Renal cortical epithelial cell (primary cell): Measurements from ENCODE around the gene MSI2. TPM values are rescaled to one million over a fixed set of nuclear protein-coding genes. Genes with fewer than 3 reads are reported as not detected.

ENCODE experiments used
- DNase-seq: peaks from one replicate; pipeline ENCODE4 v3.0.0-alpha.2; 2011; ENCODE audit warnings: low read depth
- total RNA-seq: library from RNA; depleted of rRNA; stranded (reverse); fragments of >200 nt; gene quantifications from 2 replicates; pipeline ENCODE4 v1.2.3, GENCODE V29; 2014

MSI2 gene
- total RNA-seq, 1 donor from 2014 or later, result 90.2 TPM

DNA sequence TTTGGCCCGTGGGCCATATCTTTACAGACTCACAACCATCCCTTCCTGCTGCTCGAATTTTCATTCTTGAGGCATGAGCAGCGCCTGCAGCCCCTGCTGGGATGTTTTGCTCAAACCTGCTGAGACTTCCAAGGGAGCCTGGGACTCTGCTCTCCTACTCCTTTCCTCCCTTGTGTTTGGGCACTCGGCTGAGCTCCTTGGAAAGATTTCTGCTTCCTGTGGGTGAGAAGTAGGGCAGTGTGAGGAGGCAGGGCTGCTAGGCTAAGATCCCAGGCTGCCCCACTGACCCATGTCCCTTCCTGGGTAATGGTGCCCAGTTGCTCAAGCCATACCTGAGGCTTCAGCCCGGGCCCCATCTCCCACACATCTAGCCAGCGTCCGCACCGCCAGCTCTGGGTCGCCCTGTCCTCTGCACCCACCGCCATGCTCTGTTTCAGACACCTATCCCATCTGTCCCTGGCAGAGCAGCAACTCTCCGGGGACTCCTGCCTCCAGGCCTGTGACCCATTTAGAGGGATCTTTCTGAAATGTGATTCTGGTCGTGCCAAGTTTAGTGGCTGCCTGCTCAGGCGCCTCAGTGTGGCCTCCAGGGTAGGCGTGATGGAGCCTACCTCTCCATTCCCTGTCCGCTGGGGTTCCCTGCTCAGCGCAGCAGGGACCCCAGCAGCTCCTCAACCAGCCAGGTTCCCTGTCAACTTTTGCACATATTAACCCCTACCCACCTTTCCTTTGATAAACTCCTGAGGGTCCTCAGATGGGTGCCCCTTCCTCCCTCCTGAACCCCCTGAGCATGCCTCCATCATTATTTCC, 298.7 kb downstream of the MSI2 start:
- DNase-seq, result no peak

DNA sequence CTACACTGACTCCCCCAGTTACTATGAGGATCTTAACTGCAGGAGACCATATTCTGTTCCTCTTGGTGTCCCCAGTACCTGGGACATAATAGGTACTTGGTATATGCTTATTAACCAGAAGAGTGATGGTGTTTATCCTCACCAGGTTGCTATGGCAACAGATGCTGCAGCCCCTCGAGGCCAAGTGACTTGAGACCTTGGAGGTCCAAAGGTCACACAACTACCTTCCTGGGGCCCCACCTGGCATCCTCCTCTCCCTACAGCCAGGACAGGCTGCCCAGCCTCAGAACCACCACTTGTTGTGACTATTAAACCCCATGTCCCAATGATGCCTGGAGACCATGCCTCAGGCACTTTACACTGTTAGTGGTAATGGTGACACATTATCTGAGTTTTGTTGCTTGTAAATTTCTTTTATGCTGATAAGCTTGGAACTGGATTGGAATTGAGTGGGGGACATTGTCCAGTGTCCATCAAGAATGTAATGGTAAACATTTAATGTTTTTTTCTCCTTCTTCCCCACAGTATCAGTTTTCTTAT, 299.4 kb downstream of the MSI2 start:
- DNase-seq, result no peak

DNA sequence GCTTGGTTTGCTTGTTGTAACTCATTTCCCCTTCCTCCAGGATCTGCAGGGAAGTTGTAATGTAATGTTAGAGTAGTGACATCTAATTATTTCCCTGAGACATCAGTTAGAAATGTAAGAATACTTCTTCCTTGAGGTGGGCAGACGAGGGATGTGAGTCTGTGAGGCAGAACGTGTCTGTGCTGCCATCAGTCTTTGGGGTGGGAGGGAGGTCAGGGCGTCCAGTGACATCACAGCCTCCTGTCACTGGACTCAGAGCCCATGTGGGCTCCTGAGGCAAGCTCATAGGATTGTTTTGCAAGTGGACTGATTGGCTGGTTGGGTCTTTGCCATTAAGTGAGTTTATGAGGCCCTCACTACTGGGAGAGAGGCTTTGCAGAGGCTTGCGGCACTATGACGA, 300.0 kb downstream of the MSI2 start:
- DNase-seq, result no peak

DNA sequence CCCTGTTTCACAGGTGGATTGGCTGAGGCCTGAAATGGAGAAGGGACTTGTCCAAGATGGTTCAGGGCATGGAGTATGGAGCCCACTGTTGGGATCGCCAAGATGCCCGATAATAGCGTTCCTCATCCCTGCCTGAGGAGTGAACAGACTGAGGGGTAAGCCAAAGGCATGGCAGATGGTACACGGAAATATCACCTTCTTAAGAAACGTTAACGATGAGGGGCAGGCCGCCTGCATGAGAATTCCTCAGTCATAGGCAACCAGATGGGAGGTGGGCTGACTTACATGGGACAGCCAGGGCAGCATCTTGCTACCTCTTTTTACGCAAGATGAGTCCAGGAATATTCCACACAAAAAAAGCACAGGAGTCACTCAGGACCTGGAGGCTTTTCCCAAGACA, 300.7 kb downstream of the MSI2 start:
- no peak for DNase-seq

DNA sequence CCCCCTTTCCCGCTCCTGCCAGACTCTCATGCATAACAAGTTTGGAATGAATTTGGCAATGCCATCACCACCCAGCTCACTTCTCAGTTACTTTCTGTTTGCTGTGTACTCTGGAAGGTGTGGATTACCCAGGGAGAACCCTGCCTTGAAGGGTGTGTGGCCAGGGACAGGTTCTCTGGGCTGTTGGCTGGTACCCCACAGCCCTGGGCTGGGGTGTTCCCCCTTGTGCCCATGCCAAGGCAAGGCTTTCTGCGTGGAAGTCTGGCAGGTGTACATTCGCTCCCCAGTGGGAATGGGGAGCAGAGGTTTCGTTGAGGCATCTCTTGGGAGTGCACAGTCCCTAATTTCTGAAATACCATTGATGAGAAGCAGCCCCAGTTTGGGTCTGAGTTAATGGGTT, 301.1 kb downstream of the MSI2 start:
- no peak for DNase-seq

DNA sequence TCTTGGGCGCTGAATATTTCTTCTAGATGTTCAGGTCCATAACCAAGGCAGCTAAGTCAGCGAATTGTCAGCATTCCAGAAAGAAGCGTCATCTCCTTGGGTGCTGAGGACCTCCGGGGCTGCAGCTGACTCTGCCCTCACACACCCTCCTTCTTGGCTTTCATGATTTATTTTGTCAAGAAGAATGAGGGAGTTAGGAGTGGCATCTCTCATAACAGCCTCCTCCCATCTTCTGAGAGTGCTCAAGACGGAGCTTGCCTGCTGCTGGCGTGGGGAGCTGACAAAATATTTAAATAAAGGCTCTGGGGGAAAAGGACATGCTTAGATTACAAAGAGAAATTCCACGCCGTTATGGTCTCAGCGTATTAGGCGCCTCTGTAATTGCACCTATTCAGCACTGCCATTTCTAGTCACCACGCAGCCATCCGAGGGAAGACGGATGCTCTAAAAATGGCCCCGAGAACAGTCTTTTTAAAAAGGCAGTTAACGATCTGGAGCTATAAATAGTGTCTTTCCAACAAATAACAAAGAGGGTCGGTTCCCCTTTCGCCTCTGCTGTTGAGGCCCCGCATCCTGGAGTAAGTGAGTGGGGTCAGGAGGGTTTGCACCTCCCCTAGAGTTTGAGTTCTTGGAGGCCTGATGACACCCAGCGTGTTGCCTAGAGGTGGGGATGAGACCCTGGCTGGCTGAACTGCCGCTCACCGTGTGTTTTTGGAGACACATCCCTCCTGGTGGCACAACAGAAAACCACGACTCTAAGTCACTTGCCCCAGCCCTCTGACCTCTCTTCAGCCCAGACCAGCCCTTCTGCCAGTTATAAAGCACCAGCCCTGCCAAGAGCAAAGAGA, 301.7 kb downstream of the MSI2 start:
- DNase-seq, result peak; percentile 88

DNA sequence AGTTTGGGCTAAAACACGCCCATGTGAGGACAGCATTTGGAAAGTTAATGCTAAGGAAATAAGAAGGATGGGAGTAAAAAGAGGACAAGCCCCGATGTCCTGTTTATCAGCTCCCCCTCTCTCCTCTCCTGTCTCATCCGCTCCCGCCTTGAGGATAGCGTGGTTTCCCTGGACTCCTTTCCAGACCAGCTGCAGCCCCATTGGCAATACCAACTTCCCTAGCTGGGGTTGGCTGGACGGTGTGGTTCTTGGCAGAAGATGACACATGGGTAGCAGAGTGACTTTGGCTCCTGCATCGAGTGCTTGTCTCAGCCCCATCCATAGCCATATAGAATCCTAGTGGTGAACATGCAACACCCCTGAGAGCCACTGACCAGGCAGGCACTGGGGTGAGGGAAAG, 302.9 kb downstream of the MSI2 start:
- DNase-seq, result no peak

DNA sequence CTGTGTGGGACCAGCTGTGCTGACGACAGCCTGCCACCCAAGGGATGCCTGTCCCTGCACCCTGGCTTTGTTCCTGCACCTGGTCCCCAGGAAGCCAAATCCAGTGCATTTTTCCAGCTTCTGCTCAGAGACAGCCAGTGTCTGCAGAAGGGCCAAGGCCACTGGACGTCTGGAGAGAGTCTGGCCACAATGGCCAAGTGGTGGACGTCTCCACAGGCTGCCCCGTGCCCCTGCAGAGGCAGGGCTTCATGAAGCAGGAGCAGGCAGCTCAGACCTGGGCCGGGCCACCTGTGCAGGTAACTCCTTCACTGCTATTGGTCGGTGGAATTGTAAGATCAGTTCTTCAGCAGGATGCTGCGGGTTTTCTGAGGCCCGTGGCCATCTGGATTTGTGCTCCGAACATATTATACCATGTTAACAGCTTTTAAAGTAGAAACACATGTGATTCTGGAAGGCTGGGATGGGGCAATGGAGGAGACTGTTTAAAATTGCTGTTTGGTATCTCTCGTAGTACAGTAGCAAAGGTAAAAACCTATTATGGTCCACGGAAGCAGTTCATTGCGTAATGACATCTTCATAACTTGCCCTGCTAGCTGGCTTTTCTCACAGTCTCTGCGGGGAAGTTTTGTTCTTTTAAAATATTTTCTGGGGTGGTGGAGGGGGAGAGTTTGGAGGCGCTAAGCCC, 303.5 kb downstream of the MSI2 start:
- no peak for DNase-seq

DNA sequence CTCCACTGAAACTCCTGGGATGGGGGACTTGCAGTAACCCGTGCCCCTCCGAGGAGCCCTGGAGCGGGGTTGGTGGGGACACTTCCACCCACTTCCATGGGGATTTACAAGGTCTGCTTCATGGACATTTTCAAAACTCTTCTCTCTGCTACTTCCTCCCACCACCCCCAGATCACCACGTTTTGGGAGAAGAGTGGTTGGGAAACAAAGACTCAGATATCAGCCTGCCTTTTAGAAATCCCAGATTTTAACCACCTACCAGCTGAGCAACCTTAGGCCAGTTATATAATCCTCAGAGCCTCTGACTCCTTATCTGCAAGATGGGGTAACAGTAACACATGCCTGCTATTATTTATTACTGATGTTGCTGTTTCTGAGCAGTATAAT, 304.0 kb downstream of the MSI2 start:
- no peak for DNase-seq

DNA sequence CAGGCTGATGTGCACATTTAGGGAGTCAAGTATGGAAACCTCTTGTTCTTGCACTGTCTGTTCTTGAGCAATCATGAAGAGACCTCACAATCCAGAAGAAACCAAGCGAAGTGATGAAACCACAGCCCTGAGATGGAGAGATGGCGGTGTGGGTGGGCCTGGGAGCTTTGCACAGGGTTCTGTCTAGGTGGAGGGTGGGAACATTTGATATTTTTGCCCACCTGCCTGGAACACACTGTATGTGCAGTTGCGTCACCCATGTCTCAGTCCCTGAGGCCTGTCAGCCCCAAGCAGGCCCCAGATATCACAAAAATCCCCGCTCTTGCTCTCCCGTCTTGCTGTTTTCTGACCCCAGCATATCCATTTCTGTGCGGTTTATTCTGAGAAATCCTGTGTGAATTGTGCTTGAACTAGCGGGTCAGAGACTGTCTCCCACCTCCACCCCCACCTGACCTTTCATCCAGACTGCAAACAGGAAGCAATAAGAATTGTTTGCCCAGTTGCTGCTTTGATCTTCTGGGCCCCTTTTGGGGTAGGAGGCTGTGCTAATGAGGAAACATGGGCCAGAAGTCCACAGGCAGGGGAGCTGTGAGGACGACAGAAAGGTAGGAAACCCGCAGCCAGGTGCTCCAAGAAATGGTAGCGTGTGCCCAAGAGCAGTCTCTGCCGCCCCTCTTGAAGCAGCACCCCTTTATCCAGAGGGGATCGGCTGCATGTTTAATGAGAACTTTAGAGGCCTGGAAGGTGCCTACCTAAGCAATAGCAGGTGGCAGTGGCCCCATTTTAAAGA, 304.9 kb downstream of the MSI2 start:
- no peak for DNase-seq

DNA sequence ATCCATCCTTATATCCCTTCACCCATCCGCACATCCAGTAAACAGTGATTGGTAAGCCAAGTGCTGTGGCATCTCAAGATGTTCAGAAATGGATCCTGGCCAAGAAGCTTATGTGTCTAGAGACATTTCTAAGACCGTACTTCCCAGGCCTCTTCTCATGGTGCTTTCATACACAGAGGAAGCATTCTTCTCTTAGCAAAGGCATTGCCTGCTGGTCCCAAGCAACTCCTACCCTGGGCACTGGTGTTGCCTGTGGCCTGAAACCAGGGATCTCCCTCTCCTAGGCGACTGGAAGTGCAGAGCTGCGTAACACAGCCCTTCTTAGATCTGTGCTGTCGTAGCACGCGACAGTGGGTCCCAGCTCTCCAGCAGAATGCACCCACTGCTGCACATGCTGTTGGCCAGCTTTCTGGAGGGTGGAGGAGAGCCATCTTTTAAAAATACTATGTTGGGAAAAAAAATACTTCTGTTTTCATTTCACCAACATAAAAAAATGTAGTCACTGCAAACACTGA, 305.9 kb downstream of the MSI2 start:
- DNase-seq, result no peak

DNA sequence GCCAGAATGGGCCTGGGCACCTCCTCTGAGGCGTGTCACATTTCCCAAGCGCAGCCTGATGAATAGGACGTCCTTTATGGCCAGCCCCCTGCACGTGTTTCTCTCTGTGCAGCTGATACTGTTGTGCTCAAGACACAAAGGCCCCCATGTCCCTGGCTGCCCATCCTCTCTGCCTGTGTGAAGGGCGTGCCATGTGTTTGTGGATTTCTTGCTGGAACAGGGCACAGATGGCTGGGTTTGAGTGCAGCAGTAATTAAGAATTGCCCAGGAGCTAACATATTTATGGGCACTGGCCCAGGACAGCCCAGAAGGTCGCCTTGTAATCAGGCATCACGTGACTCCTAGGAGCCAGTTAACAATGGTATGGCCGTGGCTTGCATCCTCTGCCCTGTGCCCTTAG, 307.6 kb downstream of the MSI2 start:
- DNase-seq, result peak; percentile 45

DNA sequence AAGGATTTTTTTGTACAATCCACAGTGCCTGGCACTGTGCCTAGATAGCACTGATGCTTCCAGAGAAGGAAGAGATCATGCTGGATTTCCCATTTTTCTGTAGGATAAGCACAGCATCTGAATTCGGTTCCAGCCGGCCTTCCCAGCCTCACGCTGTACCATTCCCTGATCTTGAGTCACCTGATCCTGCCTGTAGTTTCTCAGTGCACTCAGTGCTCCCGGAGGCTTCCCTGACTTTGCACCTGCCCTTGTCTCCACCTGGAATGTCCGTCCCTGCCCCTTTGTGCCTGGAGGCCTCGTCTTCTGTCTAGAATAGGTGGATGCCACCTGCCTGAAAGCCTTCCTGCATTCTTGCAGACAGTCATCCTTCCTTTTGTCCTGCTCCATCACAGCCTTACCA, 308.9 kb downstream of the MSI2 start:
- DNase-seq, result no peak

DNA sequence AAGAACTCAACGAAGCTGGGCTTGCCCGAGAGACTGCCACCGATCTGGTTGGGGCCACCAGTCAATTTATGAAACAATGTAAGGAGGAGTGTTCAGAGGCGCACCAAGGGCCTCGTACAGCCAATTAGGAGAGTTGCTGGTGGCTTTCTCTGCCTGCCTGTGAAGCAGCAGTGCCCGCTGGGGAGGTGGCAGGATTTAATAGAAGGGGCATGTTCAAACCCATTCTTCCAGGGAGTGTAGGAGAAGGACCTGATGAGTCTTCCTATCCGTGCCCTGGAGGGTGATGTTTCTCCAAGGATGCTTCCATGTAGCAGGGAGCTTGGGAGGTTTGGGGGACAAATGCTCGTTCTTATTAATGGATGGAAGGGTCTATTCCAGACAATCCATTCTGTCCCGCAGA, 310.4 kb downstream of the MSI2 start:
- no peak for DNase-seq

DNA sequence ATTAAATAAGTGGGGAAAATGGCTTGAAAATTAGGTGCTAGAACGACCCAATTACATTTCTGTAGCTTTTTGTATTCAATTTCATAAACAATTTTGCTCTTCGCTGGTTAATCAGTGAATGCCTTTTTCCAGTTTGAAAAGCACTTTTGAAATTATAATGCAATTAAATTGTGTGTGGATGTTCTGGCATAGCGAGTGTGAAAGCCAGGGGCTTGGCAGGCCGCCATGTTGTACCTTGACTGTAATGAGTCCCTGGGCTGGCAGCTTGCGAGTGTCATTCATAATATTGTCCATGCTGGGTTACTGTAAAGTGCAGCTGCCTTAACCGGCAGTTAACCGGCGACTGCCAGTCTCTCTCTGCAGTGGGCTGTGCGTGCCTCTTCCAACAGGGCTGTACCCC, 310.9 kb downstream of the MSI2 start:
- DNase-seq, result no peak

DNA sequence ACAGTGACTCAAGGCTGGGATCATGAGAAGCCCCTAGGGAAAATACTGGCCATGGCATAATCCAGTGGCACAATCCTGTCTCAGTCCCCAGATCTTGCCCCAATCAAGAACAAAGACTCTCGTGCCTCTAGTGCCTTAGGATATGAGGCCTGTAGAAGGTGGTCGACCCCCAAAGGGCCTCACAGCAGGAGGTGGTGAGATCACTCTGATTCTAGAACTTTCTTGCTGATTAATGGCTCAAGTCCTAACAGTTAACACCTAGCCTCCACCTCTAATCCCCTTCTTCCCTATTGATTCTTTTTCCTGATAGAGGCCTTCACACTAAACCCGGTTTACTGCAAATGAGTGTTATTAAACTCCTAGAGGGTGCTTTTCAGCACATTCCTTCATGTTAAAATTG, 312.0 kb downstream of the MSI2 start:
- no peak for DNase-seq

DNA sequence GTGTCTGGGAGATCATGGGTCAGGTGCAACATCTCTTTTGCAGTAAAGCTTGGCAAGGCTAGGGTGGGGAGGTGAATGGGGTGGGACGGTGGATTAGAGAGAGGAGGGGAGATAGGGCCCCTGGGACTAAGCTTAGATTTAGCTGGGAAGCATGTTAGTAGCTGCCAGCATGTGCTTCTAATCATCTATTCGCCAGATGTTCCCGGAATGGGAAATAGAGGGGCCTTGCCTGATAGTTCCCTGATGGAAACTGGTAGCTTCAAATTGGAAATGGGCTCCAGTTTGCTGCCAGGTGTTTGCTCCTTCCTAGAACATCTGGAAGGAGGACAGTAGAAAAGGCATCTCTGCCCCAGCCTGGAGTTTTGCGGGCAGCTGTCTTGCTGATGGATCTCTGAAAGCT, 312.7 kb downstream of the MSI2 start:
- no peak for DNase-seq

DNA sequence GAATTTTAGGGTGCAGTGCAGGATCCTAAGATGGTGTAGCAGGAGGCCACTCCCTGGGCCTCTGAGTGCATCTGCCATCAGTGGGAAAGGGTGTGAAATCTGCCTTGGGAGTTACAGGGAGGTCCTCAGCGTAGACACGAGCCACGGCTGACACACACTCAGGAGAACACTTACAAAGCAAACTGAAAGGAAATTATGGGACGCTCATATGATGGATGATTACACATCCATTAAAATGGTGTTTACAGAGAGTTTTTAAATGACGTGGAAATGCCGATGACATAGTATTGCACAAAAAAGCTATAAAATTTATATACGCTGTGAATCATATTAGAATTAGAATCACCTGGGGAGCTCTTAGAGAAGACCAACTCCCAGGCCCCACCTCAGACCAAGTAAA, 313.5 kb downstream of the MSI2 start:
- DNase-seq, result no peak

DNA sequence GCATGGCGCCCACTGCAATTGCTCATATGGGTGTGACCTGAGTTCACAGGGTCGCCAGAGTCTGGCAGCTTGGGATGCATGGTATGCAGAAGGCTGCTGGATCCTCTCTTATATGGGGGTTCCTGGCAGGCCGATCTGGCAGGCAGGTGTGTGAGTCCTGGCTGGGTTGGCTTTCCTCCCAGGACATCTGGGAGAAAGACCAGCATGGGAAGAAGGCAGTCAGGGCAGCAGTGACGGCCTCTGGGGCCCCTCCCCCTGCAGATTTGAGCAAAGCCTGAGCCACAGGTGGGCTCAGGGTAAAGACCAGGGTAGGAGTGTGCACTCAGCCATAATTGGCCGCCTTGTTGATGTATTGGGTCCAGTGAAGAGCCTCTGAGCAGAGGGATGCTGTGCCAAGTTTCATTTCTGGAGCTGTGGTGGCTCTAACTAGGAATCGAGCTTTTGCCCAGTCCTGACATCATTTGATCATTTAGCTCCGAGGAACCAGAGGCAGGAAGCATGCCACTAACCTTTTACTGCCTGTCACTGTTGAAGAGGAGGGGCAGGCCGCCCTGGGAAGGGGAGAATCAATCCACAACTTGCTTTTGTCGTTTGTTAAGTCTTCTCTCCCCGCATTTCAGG, 314.5 kb downstream of the MSI2 start:
- no peak for DNase-seq

DNA sequence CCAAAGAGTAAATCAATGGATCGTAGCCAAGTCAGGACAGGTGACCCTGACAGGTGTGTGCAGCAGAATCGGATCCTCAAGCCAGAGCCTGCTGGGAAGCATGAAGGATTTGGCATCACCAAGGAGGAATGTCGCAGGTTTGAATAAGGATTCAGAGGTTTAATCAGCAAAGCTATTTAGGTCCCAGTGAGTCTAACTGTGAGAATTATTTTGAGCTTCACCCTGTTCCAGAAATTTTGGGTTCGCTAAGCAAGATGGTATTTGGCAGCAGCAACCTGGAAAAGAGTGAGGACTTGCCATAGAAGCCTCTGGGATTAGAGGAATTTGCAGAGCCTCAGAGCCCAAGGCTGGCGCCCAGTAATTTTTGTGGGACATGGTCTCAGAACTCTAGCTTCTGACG, 315.7 kb downstream of the MSI2 start:
- DNase-seq, result no peak

DNA sequence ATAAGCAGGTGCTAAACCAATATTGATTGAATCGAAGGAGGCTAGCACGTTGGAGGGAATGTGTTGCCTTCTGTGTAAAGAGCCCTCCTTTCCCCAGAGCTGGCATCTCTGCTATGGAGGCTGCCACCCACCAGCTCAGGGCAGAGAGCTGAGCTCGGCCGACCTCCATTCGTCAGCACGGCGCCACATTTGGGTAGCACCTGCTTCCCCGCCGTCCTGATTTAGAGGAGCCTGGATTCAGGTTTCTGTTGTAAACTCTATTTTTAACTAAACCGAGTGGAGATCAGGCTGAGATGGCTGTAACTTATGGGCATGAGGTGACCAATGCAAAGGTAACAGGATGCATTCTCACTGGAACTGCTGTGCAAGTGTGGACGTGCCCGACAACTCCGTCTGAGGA, 316.3 kb downstream of the MSI2 start:
- no peak for DNase-seq
